H1 (cell line): Measurements from ENCODE around the gene HJURP. TPM values are rescaled to one million over a fixed set of nuclear protein-coding genes. Genes with fewer than 3 reads are reported as not detected.

Source experiments
- CEBPB ChIP-seq: IDR thresholded peaks from 2 replicates; pipeline ENCODE4 v1.6.1; 2012; ENCODE audit warnings: low read depth, low read length
- SP4 ChIP-seq: IDR thresholded peaks from 2 replicates; pipeline ENCODE4 v1.6.1; 2012; ENCODE audit warnings: low read length, inconsistent platforms
- TCF12 ChIP-seq: IDR thresholded peaks from 2 replicates; pipeline ENCODE4 v1.6.1; 2011; ENCODE audit warnings: low read depth, mild to moderate bottlenecking, low read length
- polyA plus RNA-seq, 7 experiments: library from polyadenylated mRNA; depleted of rRNA in 3 of 7; stranded (reverse) in 5 of 7; unstranded in 2 of 7; fragments of >200 nt in 5 of 7; fragments of 200-250 nt in 2 of 7; gene quantifications; 1 replicate in 5 of 7; 2 replicates in 1 of 7; 4 replicates in 1 of 7; pipeline versions ENCODE4 v1.2.1 to v1.2.3, GENCODE V29; 2011 to 2013; ENCODE audit warnings: missing spikeins in 2 of 7, mixed read lengths in 2 of 7
- total RNA-seq: library from RNA; stranded (reverse); fragmentation: NEBNext Ultra II Directional; extraction: Animal tissue kit (Norgen Biotek cat#: 25700); gene quantifications from 2 replicates; pipeline ENCODE4 v1.2.1, GENCODE V29; 2021

The HJURP gene
- total and polyA plus RNA-seq, 2 of the 8 experiments (the other 6 are each of a cell fraction or from before 2014, with no cell fraction given) = 49.3 to 60.5 TPM

DNA sequence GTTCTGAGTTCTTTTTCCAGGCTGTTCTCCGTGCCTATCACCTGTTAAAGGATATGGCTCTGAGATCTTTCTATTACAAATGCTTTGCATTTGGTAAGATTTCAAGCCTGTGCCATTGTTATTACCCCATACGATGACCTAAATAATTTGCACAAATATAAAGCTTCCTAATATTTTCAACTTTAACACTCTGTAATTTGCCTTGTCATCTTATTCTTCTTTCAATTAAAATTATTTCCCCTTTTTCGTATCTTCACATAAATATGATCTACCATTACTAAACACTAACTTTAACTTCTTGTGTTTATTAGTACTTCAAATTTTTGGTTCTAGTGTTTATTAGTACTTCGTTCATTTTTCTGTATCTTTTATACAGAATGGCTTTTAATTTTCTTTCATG lies 17.1 kb upstream of the HJURP start (continued):
- TF ChIP-seq SP4 = no peak
- no peak for TF ChIP-seq CEBPB
- no peak for TF ChIP-seq TCF12
